Measurements from ENCODE around the gene PLEKHA4.

DNA sequence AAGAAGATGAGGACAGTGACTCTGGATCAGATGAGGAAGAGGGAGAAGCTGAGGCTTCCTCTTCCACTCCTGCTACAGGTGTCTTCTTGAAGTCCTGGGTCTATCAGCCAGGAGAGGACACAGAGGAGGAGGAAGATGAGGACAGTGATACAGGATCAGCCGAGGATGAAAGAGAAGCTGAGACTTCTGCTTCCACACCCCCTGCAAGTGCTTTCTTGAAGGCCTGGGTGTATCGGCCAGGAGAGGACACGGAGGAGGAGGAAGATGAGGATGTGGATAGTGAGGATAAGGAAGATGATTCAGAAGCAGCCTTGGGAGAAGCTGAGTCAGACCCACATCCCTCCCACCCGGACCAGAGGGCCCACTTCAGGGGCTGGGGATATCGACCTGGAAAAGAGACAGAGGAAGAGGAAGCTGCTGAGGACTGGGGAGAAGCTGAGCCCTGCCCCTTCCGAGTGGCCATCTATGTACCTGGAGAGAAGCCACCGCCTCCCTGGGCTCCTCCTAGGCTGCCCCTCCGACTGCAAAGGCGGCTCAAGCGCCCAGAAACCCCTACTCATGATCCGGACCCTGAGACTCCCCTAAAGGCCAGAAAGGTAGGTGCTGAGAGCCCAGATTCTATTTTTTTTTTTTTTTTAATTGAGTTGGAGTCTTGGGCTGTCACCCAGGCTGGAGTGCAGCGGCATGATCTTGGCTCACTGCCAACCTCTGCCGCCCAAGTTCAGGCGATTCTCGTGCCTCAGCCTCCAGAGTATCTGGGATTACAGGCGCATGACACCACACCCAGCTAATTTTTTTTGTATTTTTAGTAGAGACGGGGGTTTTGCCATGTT, 6.1 kb upstream of the PLEKHA4 start:
- TF ChIP-seq FOXA1 (IDR thresholded peaks at IDR 0.05) (no peak), CTCF (IDR thresholded peaks at IDR 0.05; ENCODE audit: low read depth, low read length, missing input control) (no peak), ZBTB33 (IDR thresholded peaks at IDR 0.05) (no peak), REST (IDR thresholded peaks at IDR 0.05) (no peak), HNF4G (IDR thresholded peaks at IDR 0.05) (no peak), GABPA (IDR thresholded peaks at IDR 0.05 in 1 of 2, conservative IDR thresholded peaks at IDR 0.05 in 1 of 2) (no peak), RXRA (IDR thresholded peaks at IDR 0.05) (no peak), TAF1 (conservative IDR thresholded peaks at IDR 0.05) (no peak), SP1 (IDR thresholded peaks at IDR 0.05) (no peak), RAD21 (IDR thresholded peaks at IDR 0.05) (no peak), EGR1 (IDR thresholded peaks at IDR 0.05; ENCODE audit: low read depth in 2 of 2) (no peak)
- TF ChIP-seq, protein P1, sequence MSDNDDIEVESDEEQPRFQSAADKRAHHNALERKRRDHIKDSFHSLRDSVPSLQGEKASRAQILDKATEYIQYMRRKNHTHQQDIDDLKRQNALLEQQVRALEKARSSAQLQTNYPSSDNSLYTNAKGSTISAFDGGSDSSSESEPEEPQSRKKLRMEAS (IDR thresholded peaks at IDR 0.05) = no peak
- TF ChIP-seq, protein P2, sequence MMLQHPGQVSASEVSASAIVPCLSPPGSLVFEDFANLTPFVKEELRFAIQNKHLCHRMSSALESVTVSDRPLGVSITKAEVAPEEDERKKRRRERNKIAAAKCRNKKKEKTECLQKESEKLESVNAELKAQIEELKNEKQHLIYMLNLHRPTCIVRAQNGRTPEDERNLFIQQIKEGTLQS (IDR thresholded peaks at IDR 0.05) = no peak

Data from liver (tissue), 3 donors.